Right atrium auricular region (tissue), 2 donors: ENCODE results near the gene ADGRL3. TPM values are rescaled to one million over a fixed set of nuclear protein-coding genes. Genes with fewer than 3 reads are reported as not detected.
"Not testable (repeated sequence)": the region's sequence is repeated elsewhere in the genome, so short reads cannot be mapped to it uniquely, and the experiment has no call there.

ENCODE experiments used
- DNase-seq: peaks from one replicate; pipeline ENCODE4 v3.0.0-alpha.2; 2019; ENCODE audit warnings: low spot score
- H3K27ac ChIP-seq, 2 donors: fragments of 200-600 bp; sonication (generic); 1 replicate in 1 of 2; 2 replicates in 1 of 2; pipeline ENCODE4 v1.5.1; 2016 to 2019
- H3K27me3 ChIP-seq, 2 donors: fragments of 200-600 bp; sonication (generic); one replicate each; pipeline versions ENCODE4 v1.5.1 to v1.6.0; 2017 to 2019
- H3K36me3 ChIP-seq: fragments of 200-600 bp; sonication (generic); one replicate; pipeline ENCODE4 v1.5.1; 2016
- H3K4me1 ChIP-seq, 2 donors: fragments of 200-600 bp; sonication (generic); one replicate each; pipeline versions ENCODE4 v1.5.1 to v1.6.0; 2017 to 2019
- H3K4me3 ChIP-seq, 2 donors: fragments of 200-600 bp; sonication (generic); 1 replicate in 1 of 2; 2 replicates in 1 of 2; pipeline ENCODE4 v1.5.1; 2017 to 2019; ENCODE audit warnings: mild to moderate bottlenecking in 1 of 2, moderate library complexity in 1 of 2
- H3K9me3 ChIP-seq, 2 donors: fragments of 200-600 bp; sonication (generic); one replicate each; pipeline ENCODE4 v1.5.1; 2019
- CTCF ChIP-seq, 2 donors: fragments of 200-600 bp; sonication (generic); IDR thresholded peaks; one replicate each; pipeline ENCODE4 v1.5.1; 2019; ENCODE audit warnings: antibody characterized with exemption in 2 of 2
- total RNA-seq, 2 donors: library from RNA; depleted of rRNA; stranded (reverse); fragments of >200 nt; gene quantifications; one replicate each; pipeline ENCODE4 v1.1.0, GENCODE V29; 2016

ADGRL3 gene
- total RNA-seq, 2 donors from 2014 or later, result 0.86 to 1.9 TPM

GRCh38 chr4:61505773-61506685 is 305.9 kb downstream of the ADGRL3 start:
- Histone ChIP-seq H3K4me3 (no peak overlapping the region), H3K27me3 (no peaks in the 10 kb centered on the region), H3K36me3 (no peaks in the 10 kb centered on the region), H3K4me1 (no peaks in the 10 kb centered on the region), H3K9me3 (peaks cover 0 to 5% of the 10 kb centered on the region in 2 donors), H3K27ac (no peak overlapping the region)
- DNase-seq, result no peak
- TF ChIP-seq CTCF (IDR thresholded peaks at IDR 0.05), result no peak

GRCh38 chr4:61507091-61507490 is 307.0 kb downstream of the ADGRL3 start:
- Histone ChIP-seq H3K4me3 (no peak overlapping the region), H3K4me1 (no peaks in the 10 kb centered on the region), H3K27ac (no peak overlapping the region), H3K36me3 (no peaks in the 10 kb centered on the region), H3K27me3 (no peaks in the 10 kb centered on the region), H3K9me3 (peaks cover 0 to 5% of the 10 kb centered on the region in 2 donors)
- no peak for TF ChIP-seq CTCF (IDR thresholded peaks at IDR 0.05)
- no peak for DNase-seq

- H3K27me3 ChIP-seq, H3K4me3 ChIP-seq, H3K4me1 ChIP-seq, H3K36me3 ChIP-seq, H3K27ac ChIP-seq, H3K9me3 ChIP-seq, DNase-seq: not testable (repeated sequence)
These were observed 309.7 kb downstream of the ADGRL3 start for GRCh38 chr4:61509721-61510241.

- H3K27ac ChIP-seq, result no peak overlapping the region
- no peak overlapping the region for H3K4me3 ChIP-seq
- no peak for TF ChIP-seq CTCF (IDR thresholded peaks at IDR 0.05)
These were observed 311.8 kb downstream of the ADGRL3 start for GRCh38 chr4:61511716-61512488.

GRCh38 chr4:61514991-61515390 is 314.9 kb downstream of the ADGRL3 start:
- Histone ChIP-seq H3K36me3 (no peaks in the 10 kb centered on the region), H3K4me3 (no peak overlapping the region), H3K27me3 (no peaks in the 10 kb centered on the region), H3K27ac (no peak overlapping the region), H3K4me1 (no peaks in the 10 kb centered on the region), H3K9me3 (peaks cover 0 to 5% of the 10 kb centered on the region in 2 donors)
- DNase-seq, result no peak
- no peak for TF ChIP-seq CTCF (IDR thresholded peaks at IDR 0.05)

More at GRCh38 chr4:61511716-61512488, 311.8 kb downstream of the ADGRL3 start:
- H3K27me3 ChIP-seq, result no peaks in the 10 kb centered on the region
- no peaks in the 10 kb centered on the region for H3K36me3 ChIP-seq
- H3K9me3 ChIP-seq, result peaks cover 0 to 5% of the 10 kb centered on the region in 2 donors
- H3K4me1 ChIP-seq, result no peaks in the 10 kb centered on the region
- no peak for DNase-seq

- H3K4me1 ChIP-seq, result no peaks in the 10 kb centered on the region
- no peak overlapping the region for H3K4me3 ChIP-seq
- no peaks in the 10 kb centered on the region for H3K27me3 ChIP-seq
- no peaks in the 10 kb centered on the region for H3K9me3 ChIP-seq
- H3K27ac ChIP-seq, result no peak overlapping the region
- DNase-seq, result no peak
- TF ChIP-seq CTCF (IDR thresholded peaks at IDR 0.05), result no peak
- H3K36me3 ChIP-seq, result no peaks in the 10 kb centered on the region
These were observed 317.0 kb downstream of the ADGRL3 start for GRCh38 chr4:61517144-61517543.
